K562 (cell line): ENCODE results near the gene MBD1. TPM values are rescaled to one million over a fixed set of nuclear protein-coding genes. Genes with fewer than 3 reads are reported as not detected.

ENCODE experiments used
- ETS1 ChIP-seq: conservative IDR thresholded peaks from 2 replicates; pipeline ENCODE4 v1.6.1; 2011; ENCODE audit warnings: low read depth, mild to moderate bottlenecking, low read length; ENCODE audit not compliant: control insufficient read depth
- JUND ChIP-seq, 2 experiments: IDR thresholded peaks; 2 replicates in 1 of 2; 3 replicates in 1 of 2; pipeline ENCODE4 v1.6.1; 2011; ENCODE audit warnings: borderline replicate concordance in 2 of 2, low read depth in 2 of 2, low read length in 2 of 2, improper control_type of control experiment in 1 of 2, missing biosample characterization in 1 of 2, missing genetic modification characterization in 1 of 2, missing genetic modification reagents in 1 of 2
- MYC ChIP-seq, 2 experiments: fragments of 250-450 bp in 1 of 2; sonication (Bioruptor Pico) in 1 of 2; IDR thresholded peaks; 2 replicates each; pipeline versions ENCODE4 v1.5.1 to v1.6.1; 2012 to 2021; ENCODE audit warnings: low read depth in 2 of 2, borderline replicate concordance in 1 of 2, improper control_type of control experiment in 1 of 2, low read length in 1 of 2, mild to moderate bottlenecking in 1 of 2, moderate library complexity in 1 of 2
- TCF7 ChIP-seq: sonication (generic); IDR thresholded peaks from 2 replicates; pipeline ENCODE4 v1.6.1; 2016; ENCODE audit warnings: antibody characterized with exemption, borderline replicate concordance
- ZNF354B ChIP-seq: fragments of 250-450 bp; sonication (Bioruptor Pico); IDR thresholded peaks from 2 replicates; pipeline ENCODE4 v1.4.0; 2020
- polyA plus RNA-seq, 8 experiments: library from polyadenylated mRNA; depleted of rRNA in 4 of 8; stranded (reverse) in 5 of 8; unstranded in 3 of 8; fragments of >200 nt; fragmentation: Nextera tagmentation in 2 of 8; fragmentation: Illumina TruSeq in 1 of 8; extraction: Ambion mirVana in 2 of 8; extraction: Trizol in 1 of 8; gene quantifications; 2 replicates each; pipeline versions ENCODE4 v1.2.1 to v1.2.3, GENCODE V29; 2011 to 2014; ENCODE audit warnings: inconsistent platforms in 1 of 8, missing spikeins in 1 of 8
- total RNA-seq, 7 experiments: library from RNA; depleted of rRNA in 6 of 7; stranded (reverse); fragments of >200 nt in 6 of 7; fragmentation: Illumina TruSeq in 2 of 7; extraction: Trizol in 2 of 7; gene quantifications; 2 replicates each; pipeline versions ENCODE4 v1.2.1 to v1.2.3, GENCODE V29; 2011 to 2021; ENCODE audit warnings: low replicate concordance in 1 of 7
- TF ChIP-seq, protein P1 (sequence below): fragments of 450-650 bp; IDR thresholded peaks from 2 replicates; pipeline ENCODE4 v1.6.1; 2017; ENCODE audit warnings: antibody characterized with exemption
- TF ChIP-seq, protein P2 (sequence below): fragments of 250-450 bp; sonication (Bioruptor Pico); IDR thresholded peaks from 2 replicates; pipeline ENCODE4 v1.8.0; 2021; ENCODE audit warnings: borderline replicate concordance, mild to moderate bottlenecking, moderate library complexity; ENCODE audit not compliant: poor library complexity, severe bottlenecking

The MBD1 gene
- total and polyA plus RNA-seq, 9 of the 15 experiments (the other 6 are each of a cell fraction or from before 2014, with no cell fraction given) = 3.0 to 59.7 (median 31.7) TPM

DNA sequence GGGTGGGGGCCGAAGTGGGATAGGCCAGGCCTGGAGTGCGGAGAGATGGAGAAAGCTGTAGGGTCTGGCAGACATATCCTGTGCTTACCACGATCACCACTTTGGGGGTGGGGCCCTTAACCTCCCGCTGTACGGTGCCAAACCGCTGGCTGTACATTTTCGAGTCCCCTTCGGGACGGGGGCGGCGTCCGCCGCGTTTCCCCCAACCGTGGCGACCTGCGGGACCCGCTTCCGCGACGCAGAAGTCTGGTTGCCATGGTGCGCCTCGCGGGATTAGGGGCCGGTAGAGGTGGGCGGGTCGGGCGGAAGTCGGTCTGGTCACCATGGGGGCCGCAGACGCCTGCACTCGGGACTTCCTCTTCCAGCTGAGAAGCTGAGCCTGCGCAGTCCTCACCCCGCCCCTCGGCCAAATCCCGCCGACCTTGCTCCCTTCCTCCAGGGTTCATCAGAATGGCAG, 15.0 kb downstream of the MBD1 start, which contains the start of gene CFAP53 (continued):
- TF ChIP-seq, protein P1, sequence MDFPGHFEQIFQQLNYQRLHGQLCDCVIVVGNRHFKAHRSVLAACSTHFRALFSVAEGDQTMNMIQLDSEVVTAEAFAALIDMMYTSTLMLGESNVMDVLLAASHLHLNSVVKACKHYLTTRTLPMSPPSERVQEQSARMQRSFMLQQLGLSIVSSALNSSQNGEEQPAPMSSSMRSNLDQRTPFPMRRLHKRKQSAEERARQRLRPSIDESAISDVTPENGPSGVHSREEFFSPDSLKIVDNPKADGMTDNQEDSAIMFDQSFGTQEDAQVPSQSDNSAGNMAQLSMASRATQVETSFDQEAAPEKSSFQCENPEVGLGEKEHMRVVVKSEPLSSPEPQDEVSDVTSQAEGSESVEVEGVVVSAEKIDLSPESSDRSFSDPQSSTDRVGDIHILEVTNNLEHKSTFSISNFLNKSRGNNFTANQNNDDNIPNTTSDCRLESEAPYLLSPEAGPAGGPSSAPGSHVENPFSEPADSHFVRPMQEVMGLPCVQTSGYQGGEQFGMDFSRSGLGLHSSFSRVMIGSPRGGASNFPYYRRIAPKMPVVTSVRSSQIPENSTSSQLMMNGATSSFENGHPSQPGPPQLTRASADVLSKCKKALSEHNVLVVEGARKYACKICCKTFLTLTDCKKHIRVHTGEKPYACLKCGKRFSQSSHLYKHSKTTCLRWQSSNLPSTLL = no peak
- TF ChIP-seq ETS1 = no peak
- no peak for TF ChIP-seq TCF7
- TF ChIP-seq JUND (IDR thresholded peaks at IDR 0.05; ENCODE audit: borderline replicate concordance, low read depth, low read length) = no peak
- TF ChIP-seq JUND (tag; IDR thresholded peaks at IDR 0.05; ENCODE audit: borderline replicate concordance, low read depth, low read length) = no peak
- TF ChIP-seq MYC (IDR thresholded peaks at IDR 0.05; ENCODE audit: low read depth, low read length) = no peak
- no peak for TF ChIP-seq MYC (CRISPR knock-in tag; IDR thresholded peaks at IDR 0.05; ENCODE audit: borderline replicate concordance, low read depth)
- TF ChIP-seq ZNF354B (CRISPR knock-in tag) = no peak
- TF ChIP-seq, protein P2, sequence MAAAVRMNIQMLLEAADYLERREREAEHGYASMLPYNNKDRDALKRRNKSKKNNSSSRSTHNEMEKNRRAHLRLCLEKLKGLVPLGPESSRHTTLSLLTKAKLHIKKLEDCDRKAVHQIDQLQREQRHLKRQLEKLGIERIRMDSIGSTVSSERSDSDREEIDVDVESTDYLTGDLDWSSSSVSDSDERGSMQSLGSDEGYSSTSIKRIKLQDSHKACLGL = no peak
